Mesenchymal stem cell (in vitro differentiated cells and primary cell): ENCODE results near the gene SPTA1.

Source experiments
- DNase-seq: peaks from one replicate; pipeline ENCODE4 v3.0.0-alpha.2; 2013
- H2AFZ ChIP-seq: one replicate; pipeline ENCODE4 v1.6.1; 2013; ENCODE audit warnings: low read depth, mild to moderate bottlenecking, control low read depth, inconsistent platforms, low read length, moderate library complexity
- H2AK5ac ChIP-seq: 2 replicates; pipeline ENCODE4 v1.6.1; 2013; ENCODE audit warnings: low read length, moderate library complexity, mild to moderate bottlenecking, inconsistent platforms; ENCODE audit not compliant: severe bottlenecking
- H2BK120ac ChIP-seq: one replicate; pipeline ENCODE4 v1.6.1; 2013; ENCODE audit warnings: low read depth, mild to moderate bottlenecking, inconsistent platforms, low read length, moderate library complexity
- H2BK12ac ChIP-seq, 2 experiments: one replicate each; pipeline ENCODE4 v1.6.1; 2013; ENCODE audit warnings: inconsistent platforms in 2 of 2, low read length in 2 of 2, mild to moderate bottlenecking in 2 of 2, moderate library complexity in 2 of 2, control low read depth in 1 of 2
- H2BK15ac ChIP-seq: one replicate; pipeline ENCODE4 v1.6.1; 2013; ENCODE audit warnings: mild to moderate bottlenecking, low read depth, inconsistent platforms; ENCODE audit not compliant: poor library complexity, severe bottlenecking
- H2BK5ac ChIP-seq: 2 replicates; pipeline ENCODE4 v1.6.1; 2013; ENCODE audit warnings: low read depth, mild to moderate bottlenecking, low read length, control low read depth, inconsistent platforms; ENCODE audit not compliant: poor library complexity, severe bottlenecking
- H3K14ac ChIP-seq, 2 experiments: one replicate each; pipeline ENCODE4 v1.6.1; 2013; ENCODE audit warnings: inconsistent platforms in 2 of 2, low read length in 2 of 2, control low read depth in 1 of 2, mild to moderate bottlenecking in 1 of 2, moderate library complexity in 1 of 2
- H3K18ac ChIP-seq, 2 experiments: one replicate each; pipeline ENCODE4 v1.6.1; 2013; ENCODE audit warnings: inconsistent platforms in 2 of 2, low read length in 2 of 2, control low read depth in 1 of 2, low read depth in 1 of 2, mild to moderate bottlenecking in 1 of 2
- H3K23ac ChIP-seq, 2 experiments: one replicate each; pipeline ENCODE4 v1.6.1; 2013; ENCODE audit warnings: inconsistent platforms in 2 of 2, low read length in 2 of 2, mild to moderate bottlenecking in 2 of 2, moderate library complexity in 2 of 2, control low read depth in 1 of 2
- H3K27ac ChIP-seq: 2 replicates; pipeline ENCODE4 v1.5.1; 2013; ENCODE audit warnings: mild to moderate bottlenecking, moderate library complexity, low read length, control low read depth, inconsistent platforms; ENCODE audit not compliant: poor library complexity, severe bottlenecking
- H3K27me3 ChIP-seq, 2 experiments: 2 replicates each; pipeline versions ENCODE4 v1.6.1 to v1.7.0; 2013; ENCODE audit warnings: low read length in 2 of 2, mild to moderate bottlenecking in 2 of 2, moderate library complexity in 2 of 2, control low read depth in 1 of 2, inconsistent platforms in 1 of 2; ENCODE audit not compliant: control insufficient read depth in 1 of 2, insufficient read depth in 1 of 2
- H3K36me3 ChIP-seq, 2 experiments: 2 replicates each; pipeline versions ENCODE4 v1.6.1 to v1.7.0; 2013; ENCODE audit warnings: low read length in 2 of 2, control low read depth in 1 of 2, inconsistent platforms in 1 of 2, low read depth in 1 of 2, mild to moderate bottlenecking in 1 of 2; ENCODE audit not compliant: insufficient read depth in 2 of 2, control insufficient read depth in 1 of 2
- H3K4ac ChIP-seq, 2 experiments: one replicate each; pipeline ENCODE4 v1.6.1; 2013; ENCODE audit warnings: inconsistent platforms in 2 of 2, low read length in 2 of 2, mild to moderate bottlenecking in 2 of 2, moderate library complexity in 2 of 2, control low read depth in 1 of 2, low read depth in 1 of 2
- H3K4me1 ChIP-seq: 2 replicates; pipeline ENCODE4 v1.6.1; 2013; ENCODE audit warnings: low read depth, low read length, control low read depth; ENCODE audit not compliant: control insufficient read depth, insufficient read depth
- H3K4me2 ChIP-seq: 2 replicates; pipeline ENCODE4 v1.6.1; 2013; ENCODE audit warnings: low read length, mild to moderate bottlenecking, inconsistent platforms; ENCODE audit not compliant: poor library complexity, severe bottlenecking
- H3K4me3 ChIP-seq, 2 experiments: 2 replicates each; pipeline versions ENCODE4 v1.5.1 to v1.7.0; 2013; ENCODE audit warnings: low read length in 2 of 2, mild to moderate bottlenecking in 2 of 2, control low read depth in 1 of 2, low read depth in 1 of 2; ENCODE audit not compliant: insufficient read depth in 1 of 2
- H3K79me1 ChIP-seq: replicated peaks from 2 replicates; pipeline ENCODE4 v1.6.1; 2013; ENCODE audit warnings: mild to moderate bottlenecking, control low read depth, low read length, inconsistent platforms; ENCODE audit not compliant: poor library complexity, severe bottlenecking
- H3K9ac ChIP-seq: 2 replicates; pipeline ENCODE4 v1.7.0; 2013; ENCODE audit warnings: mild to moderate bottlenecking, low read length, moderate library complexity
- H3K9me3 ChIP-seq: 2 replicates; pipeline ENCODE4 v1.7.0; 2013; ENCODE audit warnings: mild to moderate bottlenecking, low read length; ENCODE audit not compliant: control insufficient read depth
- H4K8ac ChIP-seq: one replicate; pipeline ENCODE4 v1.6.1; 2013; ENCODE audit warnings: inconsistent platforms, mild to moderate bottlenecking, low read length, moderate library complexity
- H4K91ac ChIP-seq: one replicate; pipeline ENCODE4 v1.6.1; 2013; ENCODE audit warnings: mild to moderate bottlenecking, low read length, inconsistent platforms
- WGBS: methylation state at CpG from one replicate; pipeline ENCODE4 v1.1.7; 2013; ENCODE audit warnings: mixed read lengths; 5-methylcytosine and 5-hydroxymethylcytosine counted together

Gene SPTA1

GRCh38 chr1:158604968-158605367 is 81.5 kb downstream of the SPTA1 start, which contains the start of gene OR10Z1:
OR10Z1 (plus strand) TSS chr1:158605268; CDS start chr1:158606439, 1,171 bp downstream.
- Histone ChIP-seq H3K27me3 (no peaks in the 10 kb centered on the region), H2BK120ac (no peak within 1 kb of the TSS), H3K9ac (no peak within 1 kb of the TSS), H2BK15ac (no peak within 1 kb of the TSS), H2AFZ (no peak within 1 kb of the TSS), H3K4me3 (no peak within 1 kb of the TSS), H3K4me1 (no peaks in the 10 kb centered on the region), H3K23ac (no peak within 1 kb of the TSS), H2AK5ac (no peak within 1 kb of the TSS), H4K8ac (no peak within 1 kb of the TSS), H3K36me3 (no peaks in the 10 kb centered on the region), H2BK12ac (no peak within 1 kb of the TSS), H3K9me3 (no peaks in the 10 kb centered on the region), H3K18ac (no peak within 1 kb of the TSS), H3K4me2 (no peak within 1 kb of the TSS), H2BK5ac (no peak within 1 kb of the TSS), H3K79me1 (no peaks in the 10 kb centered on the region), H4K91ac (no peak within 1 kb of the TSS), H3K4ac (no peak within 1 kb of the TSS), H3K14ac (no peak within 1 kb of the TSS), H3K27ac (no peak within 1 kb of the TSS)
- no peak for DNase-seq
- 63% methylated on average over 1 of the region's 1 CpG for WGBS

GRCh38 chr1:158600735-158601134 is 85.8 kb downstream of the SPTA1 start:
- no peak overlapping the region for H3K23ac ChIP-seq
- H3K27me3 ChIP-seq = no peaks in the 10 kb centered on the region
- no peak overlapping the region for H3K14ac ChIP-seq
- H3K4me2 ChIP-seq = no peak overlapping the region
- WGBS = no CpG with 5 or more reads among the region's 2 CpGs
- no peak overlapping the region for H2BK12ac ChIP-seq
- no peak overlapping the region for H3K18ac ChIP-seq
- no peaks in the 10 kb centered on the region for H3K4me1 ChIP-seq
- H3K27ac ChIP-seq = no peak overlapping the region
- H3K9me3 ChIP-seq = peaks cover 22% of the 10 kb centered on the region
- no peak overlapping the region for H3K4me3 ChIP-seq
- H2BK5ac ChIP-seq = no peak overlapping the region
- no peak overlapping the region for H3K9ac ChIP-seq
- no peak overlapping the region for H2BK15ac ChIP-seq
- H2AK5ac ChIP-seq = no peak overlapping the region
- no peak overlapping the region for H2BK120ac ChIP-seq
- no peaks in the 10 kb centered on the region for H3K36me3 ChIP-seq
- no peak overlapping the region for H4K91ac ChIP-seq
- H3K4ac ChIP-seq = no peak overlapping the region
- no peak overlapping the region for H2AFZ ChIP-seq
- DNase-seq = no peak
- no peak overlapping the region for H4K8ac ChIP-seq
- no peaks in the 10 kb centered on the region for H3K79me1 ChIP-seq

- Histone ChIP-seq H3K18ac (no peak overlapping the region), H3K23ac (no peak overlapping the region), H3K79me1 (no peaks in the 10 kb centered on the region), H3K14ac (no peak overlapping the region), H2AFZ (no peak overlapping the region), H2BK15ac (no peak overlapping the region), H3K9ac (no peak overlapping the region), H3K4me2 (no peak overlapping the region), H3K4ac (no peak overlapping the region), H2BK5ac (no peak overlapping the region), H2BK120ac (no peak overlapping the region), H3K27ac (no peak overlapping the region), H3K27me3 (no peaks in the 10 kb centered on the region), H2BK12ac (no peak overlapping the region), H4K91ac (no peak overlapping the region), H4K8ac (no peak overlapping the region), H3K4me3 (no peak overlapping the region), H3K9me3 (peaks cover 6% of the 10 kb centered on the region), H3K4me1 (no peaks in the 10 kb centered on the region), H2AK5ac (no peak overlapping the region), H3K36me3 (no peaks in the 10 kb centered on the region)
- WGBS = 81% methylated on average over 1 of the region's 1 CpG
- DNase-seq = no peak
Measured at GRCh38 chr1:158586942-158587341, 99.6 kb downstream of the SPTA1 start.

- H4K8ac ChIP-seq = no peak overlapping the region
- no peak overlapping the region for H3K14ac ChIP-seq
- H2AFZ ChIP-seq = no peak overlapping the region
- DNase-seq = no peak
- no peak overlapping the region for H2AK5ac ChIP-seq
- no peak overlapping the region for H2BK5ac ChIP-seq
- no peak overlapping the region for H3K4me3 ChIP-seq
- H3K79me1 ChIP-seq = no peaks in the 10 kb centered on the region
- no peaks in the 10 kb centered on the region for H3K27me3 ChIP-seq
- H4K91ac ChIP-seq = no peak overlapping the region
- no peak overlapping the region for H3K4ac ChIP-seq
- no peak overlapping the region for H2BK15ac ChIP-seq
- no peaks in the 10 kb centered on the region for H3K36me3 ChIP-seq
- H3K9ac ChIP-seq = no peak overlapping the region
- 90% methylated on average over 1 of the region's 4 CpGs for WGBS
- H3K23ac ChIP-seq = no peak overlapping the region
- H3K4me1 ChIP-seq = no peaks in the 10 kb centered on the region
- no peak overlapping the region for H3K18ac ChIP-seq
- H3K27ac ChIP-seq = no peak overlapping the region
- no peak overlapping the region for H2BK120ac ChIP-seq
- H3K4me2 ChIP-seq = no peak overlapping the region
- peaks cover 6% of the 10 kb centered on the region for H3K9me3 ChIP-seq
- H2BK12ac ChIP-seq = no peak overlapping the region
Measured at GRCh38 chr1:158583962-158584361, 102.6 kb downstream of the SPTA1 start.
